IMR-90 (cell line): ENCODE results near the gene PTS. TPM values are rescaled to one million over a fixed set of nuclear protein-coding genes. Genes with fewer than 3 reads are reported as not detected.
A peak's percentile ranks its signal among the peaks of the same experiment; 100 is the strongest.

Experiments
- ATAC-seq: fragments of 200-7000 bp; cut with Tn5 transposase; 2 replicates; pipeline ENCODE4 v1.9.1; 2020; ENCODE audit warnings: low read depth, mild to moderate bottlenecking, moderate library complexity
- BruUV-seq: library from RNA; stranded (reverse); fragments of 400-500 nt; replicated peaks from 2 replicates; lab custom pipeline; 2021; lab: Mats Ljungman, UMichigan
- CTCF ChIA-PET: fragments of 300-600 bp; formaldehyde crosslinking; extraction: SDS; loops from one replicate; lab custom pipeline; 2021; ENCODE audit warnings: antibody characterized with exemption; lab: Yijun Ruan, JAX
- POLR2A ChIA-PET: fragments of 300-600 bp; sonication (Branson Sonifier 250); formaldehyde crosslinking; loops from one replicate; lab custom pipeline; 2022; ENCODE audit warnings: antibody characterized with exemption; ENCODE audit not compliant: unreplicated experiment; lab: Charles Lee
- DNase-seq: peaks from one replicate; pipeline ENCODE4 v3.0.0; 2013
- H2AFZ ChIP-seq: replicated peaks from 2 replicates; pipeline ENCODE3; 2013; ENCODE audit warnings: low read length, mild to moderate bottlenecking; ENCODE audit not compliant: poor library complexity
- H2AK5ac ChIP-seq: 2 replicates; pipeline ENCODE4 v1.6.1; 2013; ENCODE audit warnings: low read depth, low read length, inconsistent platforms
- H2AK9ac ChIP-seq: replicated peaks from 2 replicates; pipeline ENCODE3; 2013; ENCODE audit warnings: mild to moderate bottlenecking, low read depth, low read length, moderate library complexity; ENCODE audit not compliant: poor library complexity
- H2BK120ac ChIP-seq: 2 replicates; pipeline ENCODE4 v1.6.1; 2013; ENCODE audit warnings: low read depth, low read length, inconsistent platforms
- H2BK15ac ChIP-seq: 3 replicates; pipeline ENCODE4 v1.6.1; 2013; ENCODE audit warnings: low read depth, low read length, inconsistent platforms
- H2BK20ac ChIP-seq: 2 replicates; pipeline ENCODE4 v1.6.1; 2013; ENCODE audit warnings: low read depth, mild to moderate bottlenecking, inconsistent platforms, low read length, moderate library complexity
- H2BK5ac ChIP-seq: 2 replicates; pipeline ENCODE4 v1.6.1; 2013; ENCODE audit warnings: mild to moderate bottlenecking, low read depth, low read length, inconsistent platforms; ENCODE audit not compliant: poor library complexity, severe bottlenecking
- H3K14ac ChIP-seq: replicated peaks from 2 replicates; pipeline ENCODE4 v1.6.1; 2013; ENCODE audit warnings: low read depth, low read length, inconsistent platforms
- H3K18ac ChIP-seq: 2 replicates; pipeline ENCODE4 v1.6.1; 2013; ENCODE audit warnings: low read depth, low read length, control low read depth
- H3K23ac ChIP-seq: 2 replicates; pipeline ENCODE4 v1.6.1; 2013; ENCODE audit warnings: low read depth, low read length, inconsistent platforms
- H3K27ac ChIP-seq: 2 replicates; pipeline ENCODE4 v1.5.1; 2013; ENCODE audit warnings: mild to moderate bottlenecking, control low read depth, low read length; ENCODE audit not compliant: insufficient read depth
- H3K27me3 ChIP-seq: 2 replicates; pipeline ENCODE4 v1.6.1; 2013; ENCODE audit warnings: low read length; ENCODE audit not compliant: control insufficient read depth, insufficient read depth
- H3K36me3 ChIP-seq: 2 replicates; pipeline ENCODE4 v1.6.1; 2013; ENCODE audit warnings: low read length, mixed read lengths; ENCODE audit not compliant: control insufficient read depth, insufficient read depth
- H3K4ac ChIP-seq: 2 replicates; pipeline ENCODE4 v1.6.1; 2013; ENCODE audit warnings: low read depth, low read length, inconsistent platforms
- H3K4me1 ChIP-seq: 2 replicates; pipeline ENCODE4 v1.6.1; 2013; ENCODE audit warnings: low read length, mixed read lengths; ENCODE audit not compliant: control insufficient read depth, insufficient read depth
- H3K4me2 ChIP-seq: 2 replicates; pipeline ENCODE4 v1.6.1; 2013; ENCODE audit warnings: low read depth, mild to moderate bottlenecking, control low read depth, low read length, moderate library complexity
- H3K4me3 ChIP-seq: 2 replicates; pipeline ENCODE4 v1.5.1; 2013; ENCODE audit warnings: low read depth, mild to moderate bottlenecking, control low read depth, low read length, moderate library complexity; ENCODE audit not compliant: insufficient read depth
- H3K56ac ChIP-seq: 2 replicates; pipeline ENCODE4 v1.6.1; 2013; ENCODE audit warnings: low read length, inconsistent platforms; ENCODE audit not compliant: insufficient read depth; ENCODE audit errors: extremely low read depth
- H3K79me1 ChIP-seq, 2 experiments: 2 replicates each; pipeline ENCODE4 v1.6.1; 2013; ENCODE audit warnings: low read length in 2 of 2, inconsistent platforms in 1 of 2, low read depth in 1 of 2
- H3K9ac ChIP-seq: 2 replicates; pipeline ENCODE4 v1.6.1; 2013; ENCODE audit warnings: low read depth, low read length, control low read depth
- H3K9me1 ChIP-seq: 2 replicates; pipeline ENCODE4 v1.6.1; 2013; ENCODE audit warnings: low read length, inconsistent platforms; ENCODE audit not compliant: insufficient read depth
- H3K9me3 ChIP-seq: 2 replicates; pipeline ENCODE4 v1.6.1; 2013; ENCODE audit warnings: low read length; ENCODE audit not compliant: control insufficient read depth, insufficient read depth
- H4K20me1 ChIP-seq: 2 replicates; pipeline ENCODE4 v1.6.1; 2013; ENCODE audit warnings: low read length, inconsistent platforms; ENCODE audit not compliant: insufficient read depth
- H4K5ac ChIP-seq: 2 replicates; pipeline ENCODE4 v1.6.1; 2013; ENCODE audit warnings: mild to moderate bottlenecking, low read depth, low read length, control low read depth
- H4K8ac ChIP-seq, 2 experiments: 2 replicates each; pipeline ENCODE4 v1.6.1; 2013; ENCODE audit warnings: low read depth in 2 of 2, low read length in 2 of 2, control low read depth in 1 of 2, inconsistent platforms in 1 of 2
- H4K91ac ChIP-seq: 2 replicates; pipeline ENCODE4 v1.6.1; 2013; ENCODE audit warnings: low read depth, low read length, inconsistent platforms; ENCODE audit not compliant: insufficient read depth
- CHD1 ChIP-seq: IDR thresholded peaks from 2 replicates; pipeline ENCODE4 v1.6.1; 2012; ENCODE audit warnings: low read depth, low read length, improper control_type of control experiment
- FOS ChIP-seq: fragments of 150-350 bp; IDR thresholded peaks from 2 replicates; pipeline ENCODE4 v1.6.1; 2016; ENCODE audit warnings: low read depth, low read length
- MAFK ChIP-seq: IDR thresholded peaks from 2 replicates; pipeline ENCODE4 v1.6.1; 2012; ENCODE audit warnings: low read depth, low read length, improper control_type of control experiment
- MXI1 ChIP-seq: IDR thresholded peaks from 2 replicates; pipeline ENCODE4 v1.6.1; 2012; ENCODE audit warnings: low read depth, mild to moderate bottlenecking, low read length, moderate library complexity, borderline replicate concordance
- NFE2L2 ChIP-seq: fragments of 150-350 bp; IDR thresholded peaks from 2 replicates; pipeline ENCODE4 v1.6.1; 2016; ENCODE audit warnings: low read depth, mild to moderate bottlenecking, low read length
- POLR2A ChIP-seq: IDR thresholded peaks from 2 replicates; pipeline ENCODE4 v1.6.1; 2012; ENCODE audit warnings: mild to moderate bottlenecking, low read depth, low read length
- RAD21 ChIP-seq: IDR thresholded peaks from 2 replicates; pipeline ENCODE4 v1.6.1; 2012; ENCODE audit warnings: low read length, improper control_type of control experiment
- RCOR1 ChIP-seq: IDR thresholded peaks from 2 replicates; pipeline ENCODE4 v1.6.1; 2012; ENCODE audit warnings: mild to moderate bottlenecking, low read length, improper control_type of control experiment; ENCODE audit not compliant: insufficient replicate concordance
- RFX5 ChIP-seq: IDR thresholded peaks from 2 replicates; pipeline ENCODE4 v1.8.0; 2012; ENCODE audit warnings: low read depth, mild to moderate bottlenecking, low read length, moderate library complexity
- dilution Hi-C: fragments of 300-500 bp; cut with HindIII; formaldehyde crosslinking; loops from one replicate; pipeline ENCODE4 v1.14.3; 2018; ENCODE audit warnings: low sequenced_read_pairs; ENCODE audit not compliant: unreplicated experiment
- in situ Hi-C: fragments of 300-500 bp; cut with MboI; formaldehyde crosslinking; loops from 3 replicates; pipeline ENCODE4 v1.14.3; 2019; ENCODE audit warnings: low sequenced_read_pairs, inconsistent platforms, mixed read lengths
- intact Hi-C: fragments of 100-400 bp; cut with micrococcal nuclease; formaldehyde crosslinking; loops from 2 replicates; pipeline ENCODE4 v1.10.0; 2022
- polyA plus RNA-seq, 3 experiments: library from polyadenylated mRNA; depleted of rRNA; stranded (reverse); fragments of >200 nt; gene quantifications; 2 replicates each; pipeline ENCODE4 v1.2.3, GENCODE V29; 2012; ENCODE audit warnings: low replicate concordance in 1 of 3
- total RNA-seq: library from RNA; depleted of rRNA; stranded (reverse); fragments of >200 nt; gene quantifications from 2 replicates; pipeline ENCODE4 v1.2.3, GENCODE V29; 2012
- TF ChIP-seq, protein P1 (sequence below): fragments of 150-350 bp; IDR thresholded peaks from 2 replicates; pipeline ENCODE4 v1.6.1; 2017; ENCODE audit warnings: mild to moderate bottlenecking, antibody characterized with exemption, low read length, low read depth

Gene PTS
- total and polyA plus RNA-seq, 2 of the 4 experiments (the other 2 are of a cell fraction): 21.0 to 51.8 TPM

DNA sequence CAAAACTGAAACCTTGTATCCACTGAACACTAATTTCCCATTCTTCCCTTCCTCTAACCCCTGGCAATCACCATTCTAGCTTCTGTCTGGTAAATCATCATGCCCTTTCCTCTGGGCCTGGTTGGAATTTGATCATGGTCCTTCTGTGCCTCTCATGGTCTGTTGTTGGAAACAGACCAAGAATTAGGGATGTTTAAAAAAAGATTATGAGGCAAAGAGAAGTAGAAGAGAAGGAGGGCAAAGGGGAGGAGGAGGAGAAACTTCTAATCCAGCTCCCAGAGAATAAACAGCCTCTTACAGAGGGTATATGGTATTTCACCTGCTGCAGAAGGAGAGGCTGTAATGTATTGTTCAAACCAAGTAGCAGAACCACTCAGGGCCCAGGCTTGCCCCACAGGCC is 40.3 kb upstream of the PTS start:
- Histone ChIP-seq H2BK5ac (no peak overlapping the region), H3K4me1 (peaks cover 3% of the 10 kb centered on the region; the same call in 1 of the 2 replicates), H3K9me1 (no peaks in the 10 kb centered on the region), H2AFZ (no peak overlapping the region), H3K18ac (no peak overlapping the region), H3K56ac (no peak overlapping the region), H3K27ac (no peak overlapping the region), H3K4me3 (no peak overlapping the region), H2AK9ac (no peak overlapping the region), H3K23ac (no peak overlapping the region), H2BK15ac (no peak overlapping the region), H3K9ac (no peak overlapping the region), H4K91ac (no peak overlapping the region), H3K4me2 (no peak overlapping the region), H4K5ac (no peak overlapping the region), H3K14ac (no peak overlapping the region), H3K79me1 (no peaks in the 10 kb centered on the region), H4K20me1 (no peaks in the 10 kb centered on the region), H3K27me3 (no peaks in the 10 kb centered on the region), H2BK20ac (no peak overlapping the region), H3K36me3 (no peaks in the 10 kb centered on the region), H2BK120ac (no peak overlapping the region), H4K8ac (no peak overlapping the region), H2AK5ac (no peak overlapping the region), H3K4ac (no peak overlapping the region), H3K9me3 (no peaks in the 10 kb centered on the region)
- no TSS peak for BruUV-seq
- peak; percentile 46 for ATAC-seq
- in situ Hi-C loops: no loop called here
- TF ChIP-seq MAFK: no peak
- TF ChIP-seq POLR2A: no peak
- no peak for TF ChIP-seq RCOR1
- no peak for TF ChIP-seq RAD21
- no peak for TF ChIP-seq RFX5
- TF ChIP-seq NFE2L2: no peak
- no peak for TF ChIP-seq MXI1
- TF ChIP-seq FOS: no peak
- no peak for TF ChIP-seq CHD1
- TF ChIP-seq, protein P1, sequence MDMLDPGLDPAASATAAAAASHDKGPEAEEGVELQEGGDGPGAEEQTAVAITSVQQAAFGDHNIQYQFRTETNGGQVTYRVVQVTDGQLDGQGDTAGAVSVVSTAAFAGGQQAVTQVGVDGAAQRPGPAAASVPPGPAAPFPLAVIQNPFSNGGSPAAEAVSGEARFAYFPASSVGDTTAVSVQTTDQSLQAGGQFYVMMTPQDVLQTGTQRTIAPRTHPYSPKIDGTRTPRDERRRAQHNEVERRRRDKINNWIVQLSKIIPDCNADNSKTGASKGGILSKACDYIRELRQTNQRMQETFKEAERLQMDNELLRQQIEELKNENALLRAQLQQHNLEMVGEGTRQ: no peak
- ChIA-PET CTCF (no interaction called here), POLR2A (interaction anchor here (0.6 kb wide), 1 partner anchor 711 kb away, joined by 14 read pairs; no protein-coding TSS in a partner anchor)
- DNase-seq: no peak
- dilution Hi-C loops: no loop called here
- intact Hi-C loops: no loop called here
